ENCODE measurements around the gene SKIC8. TPM values are rescaled to one million over a fixed set of nuclear protein-coding genes. Genes with fewer than 3 reads are reported as not detected.

SKIC8 gene
- total RNA-seq, 1 experiment from 2014 or later, result 90.9 TPM

- DNase-seq (ENCODE audit: low read depth), result no peak
These were observed 22.8 kb upstream of the SKIC8 start for GRCh38 chr15:78322243-78322642.

GRCh38 chr15:78321786-78322185 lies 22.4 kb upstream of the SKIC8 start:
- no peak for DNase-seq (ENCODE audit: low read depth)

GRCh38 chr15:78321041-78321570 lies 21.7 kb upstream of the SKIC8 start:
- DNase-seq (ENCODE audit: low read depth), result no peak

- no peak for DNase-seq (ENCODE audit: low read depth)
These were observed 20.8 kb upstream of the SKIC8 start for GRCh38 chr15:78320183-78320582.

- DNase-seq (ENCODE audit: low read depth), result no peak
These were observed 20.2 kb upstream of the SKIC8 start for GRCh38 chr15:78319588-78319987.

GRCh38 chr15:78317145-78317836 lies 17.9 kb upstream of the SKIC8 start:
- DNase-seq (ENCODE audit: low read depth), result peak; percentile 31

GRCh38 chr15:78316283-78317083 lies 17.1 kb upstream of the SKIC8 start:
- DNase-seq (ENCODE audit: low read depth), result no peak

GRCh38 chr15:78315686-78316282 lies 16.4 kb upstream of the SKIC8 start:
- DNase-seq (ENCODE audit: low read depth), result no peak

GRCh38 chr15:78314181-78314581 lies 14.8 kb upstream of the SKIC8 start:
- no peak for DNase-seq (ENCODE audit: low read depth)

- DNase-seq (ENCODE audit: low read depth), result no peak
These were observed 14.0 kb upstream of the SKIC8 start for GRCh38 chr15:78313383-78313782.

GRCh38 chr15:78312957-78313356 lies 13.5 kb upstream of the SKIC8 start:
- no peak for DNase-seq (ENCODE audit: low read depth)

GRCh38 chr15:78312536-78312935 lies 13.1 kb upstream of the SKIC8 start:
- no peak for DNase-seq (ENCODE audit: low read depth)

- no peak for DNase-seq (ENCODE audit: low read depth)
These were observed 11.9 kb upstream of the SKIC8 start for GRCh38 chr15:78311292-78311691.

- DNase-seq (ENCODE audit: low read depth), result peak; percentile 58
These were observed 9.1 kb upstream of the SKIC8 start for GRCh38 chr15:78308422-78309032.

- DNase-seq (ENCODE audit: low read depth), result no peak
These were observed 8.6 kb upstream of the SKIC8 start for GRCh38 chr15:78307976-78308375.

GRCh38 chr15:78306176-78306774 lies 6.9 kb upstream of the SKIC8 start:
- DNase-seq (ENCODE audit: low read depth), result peak; percentile 82

GRCh38 chr15:78304216-78305066 lies 5.0 kb upstream of the SKIC8 start:
- no peak for DNase-seq (ENCODE audit: low read depth)

GRCh38 chr15:78302579-78303312 lies 3.3 kb upstream of the SKIC8 start:
- peak; percentile 85 for DNase-seq (ENCODE audit: low read depth)

- DNase-seq (ENCODE audit: low read depth), result no peak
These were observed 2.4 kb upstream of the SKIC8 start for GRCh38 chr15:78301828-78302227.

- no peak for DNase-seq (ENCODE audit: low read depth)
These were observed 1.9 kb upstream of the SKIC8 start for GRCh38 chr15:78301326-78301725.
